HG03469 (cell line): Measurements from ENCODE around the gene COL6A2.
"Not testable (repeated sequence)": the region's sequence is repeated elsewhere in the genome, so short reads cannot be mapped to it uniquely, and the experiment has no call there.

Source experiments
- ATAC-seq: cut with Tn5 transposase; IDR thresholded peaks from one replicate; pipeline ENCODE4 v1.9.1; 2021; ENCODE audit warnings: mild to moderate bottlenecking, moderate library complexity, moderate number of reproducible peaks; ENCODE audit not compliant: unreplicated experiment

Gene COL6A2

DNA sequence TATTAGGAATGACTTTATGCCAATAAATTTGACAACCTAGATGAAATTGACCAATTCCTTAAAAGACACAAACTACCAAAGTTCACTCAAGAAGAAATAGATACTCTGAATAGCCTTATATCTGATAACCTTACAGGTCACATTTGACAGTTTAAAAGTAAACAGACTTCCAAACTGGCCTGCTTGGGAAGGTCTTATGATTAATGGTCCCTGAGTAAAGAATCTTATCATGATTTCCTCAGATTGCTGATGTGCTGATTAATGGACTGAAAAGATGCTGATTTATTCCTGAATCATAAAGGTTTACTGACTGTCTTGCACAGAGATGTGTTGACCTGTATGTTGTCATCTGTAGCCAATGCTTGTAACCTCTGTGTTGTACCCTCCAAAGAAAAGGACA, 67.2 kb downstream of the COL6A2 start:
- no peak for ATAC-seq

- no peak for ATAC-seq
These were observed 70.3 kb downstream of the COL6A2 start for GRCh38 chr21:46168238-46168637.

- ATAC-seq = no peak
These were observed 70.9 kb downstream of the COL6A2 start for GRCh38 chr21:46168659-46169386.

DNA sequence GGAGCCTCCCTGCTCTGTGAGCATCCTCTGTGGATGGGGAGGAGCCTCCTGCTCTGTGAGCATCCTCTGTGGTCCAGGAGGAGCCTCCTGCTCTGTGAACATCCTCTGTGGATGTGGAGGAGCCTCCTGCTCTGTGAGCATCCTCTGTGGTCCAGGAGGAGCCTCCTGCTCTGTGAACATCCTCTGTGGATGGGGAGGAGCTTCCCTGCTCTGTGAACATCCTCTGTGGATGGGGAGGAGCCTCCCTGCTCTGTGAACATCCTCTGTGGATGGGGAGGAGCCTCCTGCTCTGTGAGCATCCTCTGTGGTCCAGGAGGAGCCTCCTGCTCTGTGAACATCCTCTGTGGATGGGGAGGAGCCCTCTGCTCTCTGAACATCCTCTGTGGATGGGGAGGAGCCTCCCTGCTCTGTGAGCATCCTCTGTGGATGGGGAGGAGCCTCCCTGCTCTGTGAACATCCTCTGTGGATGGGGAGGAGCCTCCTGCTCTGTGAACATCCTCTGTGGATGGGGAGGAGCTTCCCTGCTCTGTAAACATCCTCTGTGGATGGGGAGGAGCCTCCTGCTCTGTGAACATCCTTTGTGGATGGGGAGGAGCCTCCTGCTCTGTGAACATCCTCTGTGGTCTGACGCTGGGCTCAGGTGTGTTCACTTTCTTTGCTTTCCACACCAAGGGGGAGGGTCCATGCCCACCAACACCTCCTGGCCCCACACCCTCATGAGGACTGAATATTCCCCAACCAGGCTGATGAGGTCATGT, 72.7 kb downstream of the COL6A2 start:
- ATAC-seq = not testable (repeated sequence)

GRCh38 chr21:46171585-46171984, 73.7 kb downstream of the COL6A2 start:
- no peak for ATAC-seq

DNA sequence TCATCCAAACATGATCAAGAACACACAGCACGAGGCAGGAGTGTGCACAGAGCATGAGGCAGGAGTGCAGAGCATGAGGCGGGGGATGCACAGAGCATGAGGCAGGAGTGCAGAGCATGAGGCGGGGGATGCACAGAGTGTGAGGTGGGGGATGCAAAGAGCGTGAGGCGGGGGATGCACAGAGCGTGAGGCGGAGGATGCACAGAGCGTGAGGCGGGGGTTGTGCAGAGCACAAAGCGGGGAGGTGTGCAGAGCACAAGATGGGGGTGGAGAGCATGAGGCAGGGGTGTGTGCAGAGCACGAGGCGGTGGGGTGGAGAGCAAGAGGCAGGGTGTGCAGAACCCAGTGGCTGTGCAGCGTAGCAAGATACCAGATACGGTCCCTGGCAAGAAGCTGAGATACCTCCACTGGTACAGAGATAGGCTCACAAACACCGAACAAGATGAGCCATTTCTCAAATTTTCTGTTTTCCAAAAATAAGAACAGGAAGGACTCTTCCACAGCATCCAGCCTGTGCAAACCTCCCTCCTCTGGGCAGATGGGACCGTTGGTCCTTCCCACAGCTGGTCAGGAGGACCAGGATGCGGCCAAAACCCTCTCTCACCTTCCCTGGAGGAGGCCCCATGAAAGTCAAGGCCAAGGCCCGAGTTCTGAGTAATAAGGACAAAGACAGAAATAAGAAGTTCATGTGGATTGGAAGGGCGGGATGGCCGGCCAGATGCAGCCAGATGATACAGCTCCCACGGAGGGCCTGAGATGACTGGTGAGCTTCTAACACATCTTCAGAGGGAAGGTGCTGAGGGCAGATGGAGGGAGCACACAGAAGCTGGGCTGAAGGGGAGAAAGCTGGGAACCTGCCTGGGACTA, 74.3 kb downstream of the COL6A2 start:
- no peak for ATAC-seq

DNA sequence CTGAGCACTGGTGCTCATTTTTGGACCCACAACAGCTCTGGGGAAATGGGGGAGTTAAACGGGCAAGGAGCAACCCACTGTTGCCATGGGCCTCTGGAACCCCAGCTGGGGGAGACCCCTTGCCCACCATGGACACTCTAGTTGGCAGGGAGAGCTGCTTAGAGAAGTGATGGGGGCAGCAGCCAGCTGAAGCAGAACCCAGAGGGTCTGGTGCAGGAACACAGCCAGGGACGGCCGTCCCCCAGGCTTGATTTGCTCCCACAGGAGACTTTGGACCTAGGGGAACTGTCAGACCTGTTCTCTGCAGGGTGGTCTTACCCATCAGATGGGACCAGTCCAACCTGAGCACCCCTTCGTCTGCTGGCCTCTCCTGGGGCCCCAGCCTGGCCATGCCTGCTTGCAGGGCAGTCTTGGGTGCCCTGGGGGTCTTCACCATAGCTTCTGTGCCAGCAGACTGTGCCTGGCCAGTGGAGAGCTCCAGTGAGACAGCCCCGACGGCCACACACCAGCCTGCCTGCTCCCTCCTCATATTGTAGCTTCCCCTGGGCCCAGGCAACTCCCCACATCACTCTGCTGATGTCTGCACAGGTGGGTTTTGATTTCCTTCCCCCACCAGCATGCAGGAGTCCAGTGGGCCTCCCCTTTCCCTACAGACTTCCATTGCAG, 75.1 kb downstream of the COL6A2 start:
- ATAC-seq = no peak

GRCh38 chr21:46173573-46173972, 75.7 kb downstream of the COL6A2 start:
- ATAC-seq = no peak

GRCh38 chr21:46176443-46177129, 78.7 kb downstream of the COL6A2 start:
- ATAC-seq = not testable (repeated sequence)

GRCh38 chr21:46178961-46179360, 81.0 kb downstream of the COL6A2 start:
- no peak for ATAC-seq
